Testis (tissue), 2 donors: ENCODE data around the gene C21orf58.

ENCODE experiments used
- POLR2A ChIP-seq: fragments of 450-650 bp; IDR thresholded peaks from one replicate; pipeline ENCODE4 v1.6.1; 2017; ENCODE audit warnings: antibody characterized with exemption, mild to moderate bottlenecking, moderate library complexity
- TF ChIP-seq, protein P1 (sequence below), 3 experiments: fragments of 450-650 bp in 2 of 3; fragments of 200-600 bp in 1 of 3; sonication (generic) in 1 of 3; IDR thresholded peaks; one replicate each; pipeline ENCODE4 v1.5.1; 2016 to 2019; ENCODE audit warnings: antibody characterized with exemption in 3 of 3, mild to moderate bottlenecking in 2 of 3, moderate library complexity in 1 of 3

DNA sequence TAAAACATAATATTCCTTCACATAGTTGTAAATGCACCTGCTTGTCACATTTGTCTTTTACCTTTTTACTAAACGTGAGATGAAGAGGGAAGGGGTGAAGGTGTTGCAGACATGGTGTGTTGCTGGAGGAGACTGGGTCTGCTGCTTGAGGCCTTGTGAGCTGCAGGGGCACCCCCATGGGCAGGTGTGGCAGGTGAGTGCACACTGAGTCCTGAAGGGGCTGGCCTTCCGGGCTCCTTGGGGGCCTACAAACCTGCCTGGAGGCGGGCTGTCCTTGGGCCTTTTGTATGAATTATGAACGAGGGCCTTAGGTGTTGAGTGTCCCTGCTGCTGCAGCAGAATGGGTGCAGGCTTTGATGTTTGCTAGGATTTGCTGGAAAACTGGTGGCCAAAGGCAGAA, 4.0 kb upstream of the C21orf58 start:
- TF ChIP-seq, protein P1, sequence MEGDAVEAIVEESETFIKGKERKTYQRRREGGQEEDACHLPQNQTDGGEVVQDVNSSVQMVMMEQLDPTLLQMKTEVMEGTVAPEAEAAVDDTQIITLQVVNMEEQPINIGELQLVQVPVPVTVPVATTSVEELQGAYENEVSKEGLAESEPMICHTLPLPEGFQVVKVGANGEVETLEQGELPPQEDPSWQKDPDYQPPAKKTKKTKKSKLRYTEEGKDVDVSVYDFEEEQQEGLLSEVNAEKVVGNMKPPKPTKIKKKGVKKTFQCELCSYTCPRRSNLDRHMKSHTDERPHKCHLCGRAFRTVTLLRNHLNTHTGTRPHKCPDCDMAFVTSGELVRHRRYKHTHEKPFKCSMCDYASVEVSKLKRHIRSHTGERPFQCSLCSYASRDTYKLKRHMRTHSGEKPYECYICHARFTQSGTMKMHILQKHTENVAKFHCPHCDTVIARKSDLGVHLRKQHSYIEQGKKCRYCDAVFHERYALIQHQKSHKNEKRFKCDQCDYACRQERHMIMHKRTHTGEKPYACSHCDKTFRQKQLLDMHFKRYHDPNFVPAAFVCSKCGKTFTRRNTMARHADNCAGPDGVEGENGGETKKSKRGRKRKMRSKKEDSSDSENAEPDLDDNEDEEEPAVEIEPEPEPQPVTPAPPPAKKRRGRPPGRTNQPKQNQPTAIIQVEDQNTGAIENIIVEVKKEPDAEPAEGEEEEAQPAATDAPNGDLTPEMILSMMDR (IDR thresholded peaks at IDR 0.05), result no peak
- no peak for TF ChIP-seq POLR2A
